Epidermal melanocyte (primary cell): Measurements from ENCODE around the gene CELA1.
"Not testable (repeated sequence)": the region's sequence is repeated elsewhere in the genome, so short reads cannot be mapped to it uniquely, and the experiment has no call there.

ENCODE experiments used
- DNase-seq: peaks from one replicate; pipeline ENCODE4 v3.0.0; 2011; ENCODE audit warnings: low spot score; ENCODE audit not compliant: insufficient read length

Gene CELA1

DNA sequence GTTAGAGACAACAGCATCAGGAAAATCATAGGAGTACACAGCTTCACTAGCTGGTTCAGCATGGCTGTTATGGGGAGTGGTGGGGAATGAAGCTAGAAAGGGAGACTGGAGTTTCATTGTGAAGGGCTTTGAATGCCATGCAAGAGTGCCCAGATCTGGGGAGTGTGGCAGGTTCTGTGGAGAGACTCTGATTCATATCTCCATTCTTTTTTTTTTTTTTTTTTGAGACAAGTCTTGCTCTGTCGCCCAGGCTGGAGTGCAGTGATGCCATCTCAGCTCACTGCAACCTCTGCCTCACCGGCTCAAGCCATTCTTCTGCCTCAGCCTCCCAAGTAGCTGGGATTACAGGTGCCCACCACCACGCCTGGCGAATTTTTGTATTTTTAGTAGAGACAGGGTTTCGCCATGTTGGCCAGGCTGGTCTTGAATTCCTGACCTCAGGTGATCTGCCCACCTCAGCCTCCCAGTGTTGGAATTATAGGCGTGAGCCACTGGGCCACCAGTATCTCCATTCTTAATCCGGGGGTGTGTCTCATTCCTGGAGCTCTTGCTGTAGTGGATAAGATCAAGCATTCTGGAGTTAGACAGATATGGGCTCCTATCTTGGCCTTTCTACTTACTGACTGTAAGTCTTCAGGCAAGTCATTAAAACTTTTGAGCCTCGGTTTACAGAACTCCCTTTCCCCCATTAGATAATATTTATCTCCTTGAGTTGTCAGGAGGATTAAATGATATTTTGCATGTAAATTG is 28.2 kb downstream of the CELA1 start:
- DNase-seq = not testable (repeated sequence)

DNA sequence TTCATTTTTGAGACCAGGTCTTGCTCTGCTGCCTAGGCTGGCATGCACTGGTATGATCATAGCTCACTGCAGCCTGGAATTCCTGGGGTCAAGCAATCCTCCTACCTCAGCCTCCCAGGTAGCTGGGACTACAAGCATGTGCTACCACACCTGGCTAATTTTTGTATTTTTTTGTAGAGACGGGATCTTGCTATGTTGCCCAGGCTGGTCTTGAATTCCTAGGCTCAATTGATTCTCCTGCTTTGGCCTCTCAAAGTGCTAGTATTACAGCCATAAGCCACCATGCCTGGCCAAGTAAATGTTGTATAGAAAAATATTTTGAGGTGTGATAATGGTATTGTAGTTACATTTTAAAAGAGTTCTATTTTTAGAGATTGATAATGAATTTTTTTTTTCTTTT is 35.1 kb downstream of the CELA1 start:
- no peak for DNase-seq

DNA sequence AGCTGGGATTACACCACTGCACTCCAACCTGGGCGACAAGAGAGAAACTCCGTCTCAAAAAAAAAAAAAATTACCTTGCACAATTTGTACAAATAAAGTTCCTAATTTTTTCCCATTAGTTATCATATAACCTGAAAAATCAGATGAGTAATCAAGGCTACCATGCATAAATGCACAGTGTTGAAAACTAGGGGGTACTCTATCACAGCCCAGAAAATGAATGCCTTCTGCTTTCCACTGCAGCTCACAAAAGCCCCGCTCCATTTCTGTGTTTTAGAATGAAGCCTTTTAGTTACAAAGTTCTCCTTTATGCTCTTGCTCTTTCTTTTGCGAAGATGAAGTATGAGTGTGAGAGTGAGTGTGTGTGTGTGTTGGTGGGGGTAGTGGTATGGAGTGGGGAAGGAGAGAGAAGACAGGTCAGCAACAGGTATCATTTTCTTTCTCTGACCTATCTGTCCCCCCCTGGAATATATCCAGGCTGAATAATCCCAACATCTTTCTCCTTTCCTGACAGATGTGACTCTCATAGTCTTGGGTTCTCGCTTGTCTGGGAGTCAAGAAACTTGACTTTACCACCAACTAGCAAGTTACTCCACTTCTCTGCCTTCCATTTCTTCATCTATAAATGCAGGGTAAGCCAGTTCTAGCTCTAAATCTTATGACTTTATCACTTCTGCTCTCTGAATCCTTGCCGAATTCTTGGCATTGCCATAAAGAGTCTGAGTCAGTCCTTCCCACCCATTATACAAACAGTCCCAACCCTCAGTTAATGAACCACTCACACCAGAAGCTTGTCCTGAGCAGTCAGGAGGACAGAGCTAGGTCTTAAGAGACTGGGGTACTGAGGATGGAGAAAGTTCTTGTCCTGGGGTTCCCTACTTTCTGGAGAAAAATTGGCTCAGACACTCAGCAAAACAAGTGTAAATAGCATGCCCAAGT is 38.6 kb downstream of the CELA1 start:
- no peak for DNase-seq

- no peak for DNase-seq
These were observed 40.0 kb downstream of the CELA1 start for GRCh38 chr12:51306507-51306906.

GRCh38 chr12:51300768-51301167 is 45.7 kb downstream of the CELA1 start:
- not testable (repeated sequence) for DNase-seq

DNA sequence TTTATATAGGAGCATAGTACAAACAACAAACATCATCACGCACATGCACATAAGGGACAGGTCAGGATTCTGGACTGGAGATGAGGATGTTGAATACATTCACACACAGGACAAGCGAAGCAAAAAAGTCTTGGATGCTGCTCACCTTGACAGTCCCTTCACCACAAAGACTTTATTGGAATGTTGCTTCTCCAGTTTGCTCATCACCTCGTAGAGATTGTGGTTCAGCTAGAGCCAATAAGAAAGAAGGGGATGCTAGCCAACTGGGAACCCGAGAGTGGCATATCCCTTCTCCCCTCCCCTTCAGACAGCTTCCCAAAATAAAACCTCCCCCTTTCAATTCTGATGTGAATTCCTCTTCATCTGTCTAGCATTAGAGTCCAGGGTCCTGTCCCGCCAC is 50.8 kb downstream of the CELA1 start:
- no peak for DNase-seq

- DNase-seq = not testable (repeated sequence)
These were observed 52.4 kb downstream of the CELA1 start for GRCh38 chr12:51294097-51294496.

DNA sequence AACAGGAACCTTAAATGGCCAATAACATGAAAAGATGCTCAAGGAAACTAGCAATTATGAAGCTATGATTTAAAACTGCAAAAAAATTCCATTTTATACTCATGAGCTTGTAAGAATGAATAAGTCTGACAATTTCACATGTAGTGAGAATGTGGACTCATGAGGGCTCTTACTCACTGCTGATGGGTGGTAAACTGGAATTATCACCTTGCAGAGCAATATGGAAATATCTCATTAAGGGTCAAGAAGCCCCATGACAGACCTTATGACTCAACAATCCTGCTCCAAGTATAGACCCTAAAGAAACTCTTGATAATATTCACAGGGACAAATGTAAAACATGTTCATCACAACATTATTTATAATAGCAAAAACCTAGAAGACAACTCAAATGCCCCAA is 52.8 kb downstream of the CELA1 start:
- DNase-seq = no peak

DNA sequence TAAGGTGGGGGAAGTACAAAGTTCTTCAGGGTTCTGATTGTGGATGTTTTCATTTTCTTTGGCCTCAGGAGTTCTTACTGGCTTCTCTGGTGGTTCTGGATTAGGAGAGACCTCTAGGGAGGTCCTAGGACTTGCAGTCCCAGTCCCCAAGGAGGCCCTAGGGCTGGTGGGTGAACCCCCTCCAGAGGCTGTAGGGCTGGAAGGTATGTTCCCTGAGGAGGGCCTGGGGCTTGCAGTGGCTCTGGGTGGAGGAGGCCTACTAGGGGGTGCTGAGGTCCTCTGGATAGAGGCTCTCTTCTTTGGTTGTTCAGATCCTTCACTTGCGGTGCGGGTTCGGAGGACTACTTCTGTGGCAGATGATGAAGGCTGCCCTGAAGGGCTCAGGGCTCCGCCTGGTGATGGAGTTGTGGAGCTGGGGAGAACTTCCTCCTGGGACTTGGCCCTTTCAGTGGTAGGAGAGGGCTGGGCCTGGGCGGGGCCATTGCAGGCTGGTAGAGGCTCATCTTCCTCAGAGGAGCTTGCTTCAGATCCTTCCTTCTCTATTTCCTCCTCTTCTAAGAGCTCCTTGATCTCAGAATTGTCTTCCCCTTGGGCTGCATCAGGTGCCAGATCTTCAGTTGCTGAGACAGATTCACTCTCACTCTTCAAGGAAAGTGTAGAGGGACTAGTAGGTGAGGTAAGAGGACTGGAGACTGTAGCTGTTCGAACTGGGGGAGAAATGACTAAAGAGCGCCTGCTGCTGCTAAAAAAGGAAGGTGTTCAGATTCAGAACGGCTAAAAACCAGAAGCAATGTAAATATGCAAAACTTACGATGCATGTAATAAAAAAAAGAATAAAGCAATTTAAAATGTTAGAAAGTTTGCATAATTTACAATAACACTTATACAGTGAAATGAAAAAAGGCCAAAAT is 54.6 kb downstream of the CELA1 start:
- not testable (repeated sequence) for DNase-seq

DNA sequence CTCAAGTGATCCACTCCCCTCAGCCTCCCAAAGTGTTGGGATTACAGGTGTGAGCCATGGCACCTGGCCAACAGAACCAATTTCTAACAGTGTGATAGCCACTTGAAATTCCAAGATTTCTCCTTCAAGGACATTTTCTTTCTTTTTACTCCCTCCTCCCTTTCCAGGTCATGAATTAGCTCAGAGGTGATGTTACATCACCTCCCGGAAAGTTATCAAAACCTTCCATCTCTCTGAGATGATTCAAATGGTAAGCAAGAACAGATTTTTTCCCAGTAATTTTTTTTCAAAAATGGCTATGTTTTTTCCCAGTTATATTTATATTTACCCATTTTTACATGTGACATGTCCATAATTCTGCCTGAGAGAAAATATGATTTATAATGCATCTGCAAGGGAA is 60.6 kb downstream of the CELA1 start:
- no peak for DNase-seq

DNA sequence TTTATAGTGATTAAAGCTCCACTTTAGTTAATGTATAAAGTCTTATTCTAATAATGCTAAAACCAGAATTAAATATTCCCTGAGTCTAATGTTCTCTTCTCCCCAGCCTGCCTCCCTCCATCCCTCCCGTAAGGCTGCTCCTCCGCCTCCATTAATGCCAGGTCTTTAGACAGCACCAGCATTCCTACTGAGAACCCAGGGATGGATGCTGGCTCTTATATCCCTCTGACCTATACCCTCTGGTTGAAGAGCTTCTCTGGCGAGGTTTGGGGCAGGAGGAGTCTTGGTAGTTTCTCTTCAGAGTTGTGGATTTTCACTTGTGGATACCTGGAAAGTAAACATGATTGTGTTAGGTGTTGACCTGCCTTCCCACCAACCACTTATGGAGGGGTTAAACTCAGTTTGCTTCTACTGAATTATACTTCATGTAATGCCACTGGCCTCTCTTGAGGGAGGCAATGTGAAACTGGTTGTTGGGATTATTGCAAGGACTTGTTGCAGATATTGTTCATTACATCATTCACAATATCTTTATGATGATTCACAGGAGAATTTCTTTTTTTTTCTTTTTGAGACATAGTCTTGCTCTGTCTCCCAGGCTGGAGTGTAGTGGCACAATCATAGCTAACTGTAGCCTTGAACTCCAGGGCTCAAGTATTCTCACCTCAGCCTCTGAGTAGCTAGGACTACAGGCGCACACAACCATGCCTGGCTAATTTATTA is 65.1 kb downstream of the CELA1 start:
- no peak for DNase-seq
